GM12872 (cell line): ENCODE measurements around the gene PCK1.

Experiments
- CTCF ChIP-seq: IDR thresholded peaks from 3 replicates; pipeline ENCODE4 v1.5.1; 2011; ENCODE audit warnings: low read depth, mild to moderate bottlenecking, low read length, moderate library complexity; ENCODE audit not compliant: insufficient read depth

Gene PCK1

DNA sequence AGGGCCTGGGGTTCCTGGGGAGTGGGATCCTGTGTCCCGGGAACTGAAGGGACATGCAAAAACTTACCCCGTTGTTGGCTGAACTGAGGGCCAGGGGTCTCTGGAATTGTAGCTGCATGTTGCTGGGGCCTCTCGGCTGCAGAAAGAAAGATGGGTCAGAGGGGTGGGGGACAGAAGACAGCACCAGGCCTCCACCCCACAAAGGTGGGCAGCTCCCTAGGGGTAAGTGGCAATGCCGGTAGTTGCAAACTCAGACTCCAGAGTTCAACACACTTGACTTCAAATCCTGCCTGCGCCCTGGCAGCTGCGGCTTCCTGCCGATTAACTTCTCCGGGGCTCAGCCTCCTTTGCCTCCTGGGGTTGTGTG is 54.5 kb downstream of the PCK1 start:
- no peak for TF ChIP-seq CTCF

DNA sequence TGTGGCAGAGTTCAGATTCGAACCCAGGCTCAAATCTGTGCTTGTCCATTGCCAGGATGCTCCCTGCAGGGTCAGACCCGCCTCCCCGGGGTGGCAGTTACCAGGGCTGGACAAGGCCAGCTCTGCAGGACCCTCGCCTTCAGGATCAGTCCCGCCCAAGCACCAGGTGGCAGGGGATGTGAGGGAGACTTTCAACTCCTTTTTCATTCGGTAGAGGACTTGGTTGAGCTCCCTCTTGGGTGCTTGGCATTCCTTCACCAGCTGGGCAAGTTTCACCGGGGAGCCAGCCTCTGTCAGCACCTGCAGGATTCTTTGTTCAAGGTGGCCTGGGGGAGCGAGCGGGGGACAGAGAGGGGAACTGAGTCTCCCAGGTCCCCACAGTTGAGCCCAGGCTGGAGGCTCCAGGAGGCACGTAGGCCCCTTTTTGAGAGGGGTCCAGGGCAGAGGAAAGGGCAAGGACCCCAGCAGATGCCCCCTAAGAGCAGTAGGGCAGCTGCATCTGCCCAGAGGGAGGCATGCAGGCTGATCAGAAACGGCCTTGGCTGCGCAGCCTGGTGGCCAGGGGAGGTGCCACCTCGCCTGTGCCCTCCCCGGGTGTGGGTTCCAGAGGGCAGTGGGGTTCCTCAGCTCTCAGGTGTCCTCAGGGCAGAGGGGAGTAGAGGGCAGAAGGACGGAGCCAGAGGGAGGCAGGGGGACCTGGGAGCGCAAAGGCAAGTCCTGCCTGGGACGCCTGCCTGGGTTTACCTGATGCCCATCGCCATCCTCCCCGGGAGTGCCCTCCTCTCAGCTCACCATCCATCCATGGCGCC is 55.4 kb downstream of the PCK1 start:
- TF ChIP-seq CTCF, result no peak

DNA sequence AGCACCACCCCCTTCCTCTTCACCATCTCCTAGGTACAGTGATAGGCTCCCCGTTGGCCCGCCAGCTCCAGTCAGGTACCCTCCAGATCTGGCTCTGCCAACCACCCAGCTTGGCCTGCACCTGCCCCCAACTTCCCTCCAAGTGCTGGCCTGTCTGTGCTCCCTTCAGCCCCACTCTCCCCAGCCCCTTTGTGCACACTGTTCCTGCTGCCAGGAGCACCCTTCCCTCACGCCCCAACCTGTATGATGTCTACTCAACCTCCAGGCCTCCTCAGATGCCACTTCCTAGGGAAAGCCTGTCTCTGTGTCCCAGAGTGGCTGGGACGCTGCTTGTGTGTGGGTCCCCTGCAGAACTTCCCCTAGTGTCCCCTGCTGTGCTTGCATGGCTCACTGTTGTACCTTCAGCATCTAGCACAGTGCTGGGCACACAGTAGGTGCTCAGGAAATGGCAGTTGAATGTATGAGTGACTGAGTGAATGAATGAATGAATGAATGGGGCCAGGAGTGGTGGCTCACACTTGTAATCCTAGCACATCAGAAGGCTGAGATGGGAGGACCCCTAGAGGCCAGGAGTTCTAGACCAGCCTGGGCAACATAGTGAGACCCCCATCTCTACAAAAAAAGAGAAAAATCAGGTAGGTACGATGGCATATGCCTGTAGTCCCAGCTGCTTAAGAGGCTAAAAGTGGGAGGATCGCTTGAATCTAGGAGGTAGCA is 56.3 kb downstream of the PCK1 start:
- TF ChIP-seq CTCF, result no peak
